Keratinocyte (primary cell): ENCODE results near the gene SMIM24. TPM values are rescaled to one million over a fixed set of nuclear protein-coding genes. Genes with fewer than 3 reads are reported as not detected.

Experiments used
- DNase-seq: peaks from one replicate; pipeline ENCODE4 v3.0.0-alpha.2; 2011; ENCODE audit warnings: low read depth, missing footprints, low spot score
- FAIRE-seq: peaks from 2 replicates; lab custom pipeline; 2011; peaks lifted over from hg19 to GRCh38; lab: Jason Lieb, UNC
- H2AFZ ChIP-seq: 2 replicates; pipeline ENCODE4 v1.6.0; 2012; ENCODE audit warnings: low read length, control low read depth, inconsistent platforms; ENCODE audit not compliant: control insufficient read depth
- H3K27ac ChIP-seq: 2 replicates; pipeline ENCODE4 v1.5.1; 2011; ENCODE audit warnings: low read length; ENCODE audit not compliant: control insufficient read depth, insufficient read depth
- H3K27me3 ChIP-seq: 3 replicates; pipeline ENCODE4 v1.6.0; 2011; ENCODE audit warnings: low read length; ENCODE audit not compliant: control insufficient read depth, insufficient read depth; ENCODE audit errors: extremely low read depth
- H3K36me3 ChIP-seq, 2 experiments: 2 replicates in 1 of 2; 3 replicates in 1 of 2; pipeline ENCODE4 v1.5.1; 2011; ENCODE audit warnings: low read length in 2 of 2, mild to moderate bottlenecking in 1 of 2; ENCODE audit not compliant: control insufficient read depth in 2 of 2, insufficient read depth in 2 of 2; ENCODE audit errors: extremely low read depth in 1 of 2
- H3K4me1 ChIP-seq: 3 replicates; pipeline ENCODE4 v1.5.1; 2011; ENCODE audit warnings: low read length; ENCODE audit not compliant: control insufficient read depth, insufficient read depth; ENCODE audit errors: extremely low read depth
- H3K4me2 ChIP-seq: 3 replicates; pipeline ENCODE4 v1.6.0; 2011; ENCODE audit warnings: low read depth, low read length; ENCODE audit not compliant: control insufficient read depth, insufficient read depth; ENCODE audit errors: extremely low read depth
- H3K4me3 ChIP-seq, 3 experiments: fragments of 200-600 bp in 1 of 3; sonication (generic) in 1 of 3; 2 replicates in 2 of 3; 3 replicates in 1 of 3; pipeline ENCODE4 v1.5.1; 2011 to 2016; ENCODE audit warnings: low read length in 3 of 3, mild to moderate bottlenecking in 3 of 3, control low read depth in 2 of 3, inconsistent platforms in 1 of 3, low read depth in 1 of 3, mixed read lengths in 1 of 3, mixed run types in 1 of 3, moderate library complexity in 1 of 3; ENCODE audit not compliant: control insufficient read depth in 2 of 3, insufficient read depth in 2 of 3; ENCODE audit errors: extremely low read depth in 1 of 3
- H3K79me2 ChIP-seq: 2 replicates; pipeline ENCODE4 v1.6.0; 2012; ENCODE audit warnings: low read length; ENCODE audit not compliant: control insufficient read depth, insufficient read depth
- H3K9ac ChIP-seq: 3 replicates; pipeline ENCODE4 v1.6.0; 2011; ENCODE audit warnings: low read length; ENCODE audit not compliant: control insufficient read depth, insufficient read depth; ENCODE audit errors: extremely low read depth
- H3K9me1 ChIP-seq: 3 replicates; pipeline ENCODE4 v1.6.0; 2011; ENCODE audit warnings: low read length; ENCODE audit not compliant: control insufficient read depth, insufficient read depth; ENCODE audit errors: extremely low read depth
- H3K9me3 ChIP-seq: 2 replicates; pipeline ENCODE4 v1.5.1; 2012; ENCODE audit warnings: low read depth, low read length; ENCODE audit not compliant: control insufficient read depth
- H4K20me1 ChIP-seq: 3 replicates; pipeline ENCODE4 v1.6.0; 2011; ENCODE audit warnings: low read length; ENCODE audit not compliant: control insufficient read depth, insufficient read depth; ENCODE audit errors: extremely low read depth
- EZH2 ChIP-seq: IDR thresholded peaks from one replicate; pipeline ENCODE4 v1.6.1; 2012; ENCODE audit warnings: inconsistent platforms, mild to moderate bottlenecking, low read length, moderate library complexity
- dilution Hi-C: fragments of 300-500 bp; cut with MboI; formaldehyde crosslinking; loops from one replicate; pipeline ENCODE4 v1.7.0; 2020; ENCODE audit warnings: low sequenced_read_pairs; ENCODE audit not compliant: extremely low pct_ligation_motif_present
- polyA plus RNA-seq, 5 experiments: library from polyadenylated mRNA; depleted of rRNA in 3 of 5; stranded (reverse) in 3 of 5; stranded (forward) in 1 of 5; unstranded in 1 of 5; fragments of >200 nt; gene quantifications; 1 replicate in 1 of 5; 2 replicates in 3 of 5; 3 replicates in 1 of 5; pipeline versions ENCODE4 v1.2.1 to v1.2.3, GENCODE V29; 2011 to 2012; ENCODE audit warnings: missing spikeins in 2 of 5, low read depth in 1 of 5, low replicate concordance in 1 of 5
- TF ChIP-seq, protein P1 (sequence below), 3 experiments: IDR thresholded peaks in 1 of 3; conservative IDR thresholded peaks in 1 of 3; optimal IDR thresholded peaks in 1 of 3; 2 replicates in 2 of 3; 3 replicates in 1 of 3; pipeline versions ENCODE3 to v1.5.1; 2011; ENCODE audit warnings: low read length in 3 of 3, mild to moderate bottlenecking in 3 of 3, moderate library complexity in 2 of 3, control low read depth in 1 of 3, inconsistent platforms in 1 of 3; ENCODE audit not compliant: insufficient read depth in 2 of 3; ENCODE audit errors: extremely low read depth in 1 of 3

SMIM24 gene
- polyA plus RNA-seq, 1 donor (not counting 4 experiments of a cell fraction or from before 2014, with no cell fraction given) = not detected

DNA sequence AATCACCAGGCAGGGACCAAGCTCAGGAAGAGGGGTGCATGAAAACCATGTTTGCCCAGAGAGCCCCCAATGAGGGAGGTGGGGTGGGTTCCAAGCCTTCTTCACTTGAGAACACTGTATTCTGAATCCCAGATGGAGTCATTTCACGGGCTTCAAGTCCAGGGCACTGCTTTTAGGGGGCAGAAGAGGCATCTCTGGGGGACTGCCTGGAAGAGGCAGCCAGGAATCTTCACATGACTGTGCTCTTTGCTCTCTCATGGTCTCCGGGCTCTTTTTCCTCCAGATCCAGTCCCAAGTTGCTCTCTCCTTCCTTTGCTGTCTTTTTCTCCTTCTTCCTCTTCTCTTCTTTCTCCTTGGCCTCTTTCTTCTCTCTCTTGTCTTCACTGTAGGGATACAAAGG, 5.7 kb downstream of the SMIM24 start:
- no peak overlapping the region for H3K4me3 ChIP-seq
- no peak overlapping the region for H3K4me2 ChIP-seq
- H3K9ac ChIP-seq = no peak overlapping the region
- H3K9me1 ChIP-seq = no peaks in the 10 kb centered on the region
- DNase-seq (no peak), FAIRE-seq (no peak)
- H4K20me1 ChIP-seq = peaks cover 6% of the 10 kb centered on the region
- no peak for TF ChIP-seq EZH2
- TF ChIP-seq, protein P1, sequence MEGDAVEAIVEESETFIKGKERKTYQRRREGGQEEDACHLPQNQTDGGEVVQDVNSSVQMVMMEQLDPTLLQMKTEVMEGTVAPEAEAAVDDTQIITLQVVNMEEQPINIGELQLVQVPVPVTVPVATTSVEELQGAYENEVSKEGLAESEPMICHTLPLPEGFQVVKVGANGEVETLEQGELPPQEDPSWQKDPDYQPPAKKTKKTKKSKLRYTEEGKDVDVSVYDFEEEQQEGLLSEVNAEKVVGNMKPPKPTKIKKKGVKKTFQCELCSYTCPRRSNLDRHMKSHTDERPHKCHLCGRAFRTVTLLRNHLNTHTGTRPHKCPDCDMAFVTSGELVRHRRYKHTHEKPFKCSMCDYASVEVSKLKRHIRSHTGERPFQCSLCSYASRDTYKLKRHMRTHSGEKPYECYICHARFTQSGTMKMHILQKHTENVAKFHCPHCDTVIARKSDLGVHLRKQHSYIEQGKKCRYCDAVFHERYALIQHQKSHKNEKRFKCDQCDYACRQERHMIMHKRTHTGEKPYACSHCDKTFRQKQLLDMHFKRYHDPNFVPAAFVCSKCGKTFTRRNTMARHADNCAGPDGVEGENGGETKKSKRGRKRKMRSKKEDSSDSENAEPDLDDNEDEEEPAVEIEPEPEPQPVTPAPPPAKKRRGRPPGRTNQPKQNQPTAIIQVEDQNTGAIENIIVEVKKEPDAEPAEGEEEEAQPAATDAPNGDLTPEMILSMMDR (optimal IDR thresholded peaks at IDR 0.05 in 1 of 3, IDR thresholded peaks at IDR 0.05 in 1 of 3, conservative IDR thresholded peaks at IDR 0.05 in 1 of 3; ENCODE audit: extremely low read depth in 1 of 3, insufficient read depth in 2 of 3, low read length in 3 of 3) = no peak
- H3K27ac ChIP-seq = no peak overlapping the region
- H3K27me3 ChIP-seq = peaks cover 20% of the 10 kb centered on the region
- no peaks in the 10 kb centered on the region for H3K4me1 ChIP-seq
- no peaks in the 10 kb centered on the region for H3K79me2 ChIP-seq
- H3K9me3 ChIP-seq = no peaks in the 10 kb centered on the region
- no peak overlapping the region for H2AFZ ChIP-seq
- dilution Hi-C loops = no loop called here
- H3K36me3 ChIP-seq = no peaks in the 10 kb centered on the region

DNA sequence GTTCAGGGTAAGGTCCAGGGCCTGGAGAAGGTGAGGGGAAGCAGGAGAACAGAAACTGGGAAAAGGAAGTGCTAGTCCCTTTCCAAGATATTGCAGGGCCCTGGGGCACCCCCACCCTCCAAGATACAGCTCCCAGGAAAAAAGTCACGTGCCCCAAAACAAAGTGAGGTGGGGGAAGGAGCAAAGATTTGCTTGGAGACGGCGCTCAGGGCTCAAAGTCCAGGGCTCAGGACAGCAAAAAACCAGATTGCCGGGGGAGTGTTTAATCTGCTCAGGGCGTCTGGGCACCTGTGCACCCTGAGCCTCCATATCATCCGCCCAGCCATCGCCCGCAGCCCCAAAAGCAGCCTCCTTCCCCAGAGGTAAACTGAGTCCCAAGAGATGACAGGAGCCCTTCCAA, 6.3 kb downstream of the SMIM24 start:
- no peak for FAIRE-seq
- H3K79me2 ChIP-seq = no peaks in the 10 kb centered on the region
- dilution Hi-C loops = no loop called here

More for the DNA sequence above, 6.3 kb downstream of the SMIM24 start:
- H3K4me3 ChIP-seq = no peak overlapping the region
- no peaks in the 10 kb centered on the region for H3K9me1 ChIP-seq
- no peak overlapping the region for H3K4me2 ChIP-seq
- TF ChIP-seq EZH2 = no peak
- TF ChIP-seq, protein P1 (optimal IDR thresholded peaks at IDR 0.05 in 1 of 3, IDR thresholded peaks at IDR 0.05 in 1 of 3, conservative IDR thresholded peaks at IDR 0.05 in 1 of 3; ENCODE audit: extremely low read depth in 1 of 3, insufficient read depth in 2 of 3, low read length in 3 of 3) = no peak
- no peak overlapping the region for H3K9ac ChIP-seq
- no peak overlapping the region for H2AFZ ChIP-seq
- H3K27ac ChIP-seq = no peak overlapping the region
- H4K20me1 ChIP-seq = peaks cover 6% of the 10 kb centered on the region
- H3K4me1 ChIP-seq = no peaks in the 10 kb centered on the region
- H3K36me3 ChIP-seq = no peaks in the 10 kb centered on the region
- no peak for DNase-seq
- H3K9me3 ChIP-seq = no peaks in the 10 kb centered on the region
- peaks cover 20% of the 10 kb centered on the region for H3K27me3 ChIP-seq
